Muscle layer of duodenum (tissue), 2 donors: ENCODE data around the gene TNFRSF1A.
A peak's percentile ranks its signal among the peaks of the same experiment; 100 is the strongest.

ENCODE experiments used
- H3K27ac ChIP-seq: one replicate; pipeline ENCODE4 v1.7.0; 2013; ENCODE audit warnings: mild to moderate bottlenecking, low read length
- H3K27me3 ChIP-seq: one replicate; pipeline ENCODE4 v1.7.0; 2013; ENCODE audit warnings: low read depth, mild to moderate bottlenecking, control low read depth, low read length
- H3K36me3 ChIP-seq, 2 donors: one replicate each; pipeline ENCODE4 v1.7.0; 2013; ENCODE audit warnings: low read length in 2 of 2, control low read depth in 1 of 2, mild to moderate bottlenecking in 1 of 2; ENCODE audit not compliant: insufficient read depth in 2 of 2, control insufficient read depth in 1 of 2
- H3K4me1 ChIP-seq, 2 donors: one replicate each; pipeline ENCODE4 v1.7.0; 2013; ENCODE audit warnings: low read length in 2 of 2, mild to moderate bottlenecking in 2 of 2, control low read depth in 1 of 2, moderate library complexity in 1 of 2; ENCODE audit not compliant: insufficient read depth in 2 of 2, control insufficient read depth in 1 of 2
- H3K4me3 ChIP-seq, 2 donors: one replicate each; pipeline ENCODE4 v1.7.0; 2013; ENCODE audit warnings: low read length in 2 of 2, low read depth in 1 of 2, mild to moderate bottlenecking in 1 of 2
- H3K9me3 ChIP-seq, 2 donors: one replicate each; pipeline ENCODE4 v1.7.0; 2013; ENCODE audit warnings: low read length in 2 of 2, control low read depth in 1 of 2, mild to moderate bottlenecking in 1 of 2; ENCODE audit not compliant: control insufficient read depth in 1 of 2
- donor health status: healthy.

The TNFRSF1A gene

GRCh38 chr12:6380141-6381121 lies 38.6 kb upstream of the TNFRSF1A start:
- Histone ChIP-seq H3K27ac (no peak overlapping the region), H3K4me1 (peaks cover 24 to 59% of the 10 kb centered on the region in 2 donors), H3K4me3 (no peak overlapping the region), H3K27me3 (no peaks in the 10 kb centered on the region), H3K36me3 (no peaks in the 10 kb centered on the region), H3K9me3 (no peaks in the 10 kb centered on the region)

GRCh38 chr12:6378709-6379472 lies 37.0 kb upstream of the TNFRSF1A start:
- H3K27me3 ChIP-seq = no peaks in the 10 kb centered on the region
- H3K9me3 ChIP-seq = no peaks in the 10 kb centered on the region
- H3K4me3 ChIP-seq = no peak overlapping the region
- H3K36me3 ChIP-seq = no peaks in the 10 kb centered on the region
- peaks cover 24 to 49% of the 10 kb centered on the region in 2 donors for H3K4me1 ChIP-seq
- no peak overlapping the region for H3K27ac ChIP-seq

- Histone ChIP-seq H3K9me3 (no peaks in the 10 kb centered on the region), H3K4me1 (peaks cover 14 to 40% of the 10 kb centered on the region in 2 donors), H3K27ac (peak overlapping the region; percentile 86), H3K36me3 (no peaks in the 10 kb centered on the region), H3K4me3 (no peak overlapping the region), H3K27me3 (no peaks in the 10 kb centered on the region)
These were observed 35.8 kb upstream of the TNFRSF1A start for GRCh38 chr12:6377667-6377994.

- Histone ChIP-seq H3K4me3 (peak overlapping the region in 1 of 2 donors; percentile 21), H3K27ac (peak overlapping the region; percentile 86), H3K4me1 (peaks cover 15 to 40% of the 10 kb centered on the region in 2 donors), H3K27me3 (no peaks in the 10 kb centered on the region), H3K9me3 (no peaks in the 10 kb centered on the region), H3K36me3 (no peaks in the 10 kb centered on the region)
These were observed 35.2 kb upstream of the TNFRSF1A start for GRCh38 chr12:6376870-6377666.

GRCh38 chr12:6376079-6376869 lies 34.4 kb upstream of the TNFRSF1A start:
- peak overlapping the region; percentile 86 for H3K27ac ChIP-seq
- H3K4me1 ChIP-seq = peaks cover 15 to 40% of the 10 kb centered on the region in 2 donors
- H3K36me3 ChIP-seq = no peaks in the 10 kb centered on the region
- H3K27me3 ChIP-seq = no peaks in the 10 kb centered on the region
- no peaks in the 10 kb centered on the region for H3K9me3 ChIP-seq
- no peak overlapping the region for H3K4me3 ChIP-seq

- Histone ChIP-seq H3K27ac (peak within 1 kb of the TSS; percentile 86), H3K27me3 (no peaks in the 10 kb centered on the region), H3K4me3 (peak within 1 kb of the TSS in 1 of 2 donors; percentile 16), H3K4me1 (peaks cover 15 to 40% of the 10 kb centered on the region in 2 donors), H3K36me3 (no peaks in the 10 kb centered on the region), H3K9me3 (no peaks in the 10 kb centered on the region)
These were observed 33.6 kb upstream of the TNFRSF1A start, which contains the start of gene SCNN1A for GRCh38 chr12:6375269-6376078. Gene SCNN1A (minus strand): TSS chr12:6375563. CDS start chr12:6374783, 780 bp downstream.

- no peaks in the 10 kb centered on the region for H3K9me3 ChIP-seq
- H3K36me3 ChIP-seq = no peaks in the 10 kb centered on the region
- H3K27me3 ChIP-seq = no peaks in the 10 kb centered on the region
- peak overlapping the region in 1 of 2 donors; percentile 16 for H3K4me3 ChIP-seq
- peak overlapping the region; percentile 45 for H3K27ac ChIP-seq
- peaks cover 15 to 36% of the 10 kb centered on the region in 2 donors for H3K4me1 ChIP-seq
These were observed 32.9 kb upstream of the TNFRSF1A start for GRCh38 chr12:6374786-6375160.

- H3K9me3 ChIP-seq = no peaks in the 10 kb centered on the region
- H3K27ac ChIP-seq = peak overlapping the region; percentile 19
- H3K4me3 ChIP-seq = peak overlapping the region in 1 of 2 donors; percentile 16
- no peaks in the 10 kb centered on the region for H3K27me3 ChIP-seq
- H3K4me1 ChIP-seq = peaks cover 15 to 31% of the 10 kb centered on the region in 2 donors
- H3K36me3 ChIP-seq = no peaks in the 10 kb centered on the region
These were observed 32.3 kb upstream of the TNFRSF1A start for GRCh38 chr12:6374028-6374785.

GRCh38 chr12:6373022-6373787 lies 31.3 kb upstream of the TNFRSF1A start:
- Histone ChIP-seq H3K9me3 (no peaks in the 10 kb centered on the region), H3K27ac (peak overlapping the region; percentile 58), H3K27me3 (no peaks in the 10 kb centered on the region), H3K4me1 (peaks cover 15 to 28% of the 10 kb centered on the region in 2 donors), H3K36me3 (no peaks in the 10 kb centered on the region), H3K4me3 (peak overlapping the region in 1 of 2 donors; percentile 0)
